K562 (cell line): ENCODE data around the gene APBB2. TPM values are rescaled to one million over a fixed set of nuclear protein-coding genes. Genes with fewer than 3 reads are reported as not detected.

Experiments used
- ATAC-seq: fragments of 200-7000 bp; cut with Tn5 transposase; 3 replicates; pipeline ENCODE4 v1.9.1; 2020; ENCODE audit warnings: moderate library complexity
- BruUV-seq: library from RNA; stranded (reverse); fragments of 400-500 nt; replicated peaks from 2 replicates; lab custom pipeline; 2021; lab: Mats Ljungman, UMichigan
- CTCF ChIA-PET: fragments of 300-600 bp; formaldehyde crosslinking; extraction: SDS; loops from one replicate; lab custom pipeline; 2021; ENCODE audit warnings: low intra/inter-chr PET ratio; lab: Yijun Ruan, JAX
- POLR2A ChIA-PET: fragments of 300-600, 350-650 bp; sonication (Branson Sonifier 250); formaldehyde crosslinking; extraction: SDS; loops from one replicate; lab custom pipeline; 2021; ENCODE audit warnings: antibody characterized with exemption, inconsistent platforms; lab: Yijun Ruan, JAX
- DNase-seq, 4 experiments: peaks; one replicate each; pipeline versions ENCODE4 v3.0.0 to v3.0.0-alpha.2; 2011 to 2018; ENCODE audit warnings: low spot score in 3 of 4, mixed read lengths in 3 of 4; ENCODE audit errors: extremely low read depth in 1 of 4
- FAIRE-seq: peaks from 2 replicates; lab custom pipeline; 2011; peaks lifted over from hg19 to GRCh38; lab: Jason Lieb, UNC
- H2AFZ ChIP-seq: 2 replicates; pipeline ENCODE4 v1.6.0; 2011; ENCODE audit warnings: low read depth, low read length, control low read depth, inconsistent platforms
- H3K27ac ChIP-seq: fragments of 200-600 bp; 3 replicates; pipeline ENCODE4 v1.8.0; 2011; ENCODE audit warnings: low read depth, mild to moderate bottlenecking, control low read depth, inconsistent platforms, low read length, moderate library complexity, mixed read lengths; ENCODE audit errors: extremely low read depth
- H3K27me3 ChIP-seq, 2 experiments: fragments of 300-600 bp in 1 of 2; 2 replicates in 1 of 2; 3 replicates in 1 of 2; pipeline versions ENCODE4 v1.6.0 to v1.8.0; 2011; ENCODE audit warnings: inconsistent platforms in 2 of 2, low read length in 2 of 2, mild to moderate bottlenecking in 1 of 2, mixed read lengths in 1 of 2, moderate library complexity in 1 of 2; ENCODE audit not compliant: control insufficient read depth in 2 of 2, insufficient read depth in 2 of 2
- H3K36me3 ChIP-seq: fragments of 300-600 bp; 3 replicates; pipeline ENCODE4 v1.8.0; 2011; ENCODE audit warnings: mild to moderate bottlenecking, low read length, inconsistent platforms; ENCODE audit not compliant: control insufficient read depth, insufficient read depth
- H3K4me1 ChIP-seq, 2 experiments: fragments of 200-600 bp in 1 of 2; replicated peaks in 1 of 2; 2 replicates in 1 of 2; 3 replicates in 1 of 2; pipeline versions ENCODE4 v1.5.1 to v1.8.0; 2011; ENCODE audit warnings: inconsistent platforms in 2 of 2, low read length in 2 of 2, mild to moderate bottlenecking in 1 of 2, mixed read lengths in 1 of 2, moderate library complexity in 1 of 2; ENCODE audit not compliant: control insufficient read depth in 2 of 2, insufficient read depth in 2 of 2
- H3K4me2 ChIP-seq: 2 replicates; pipeline ENCODE4 v1.6.1; 2011; ENCODE audit warnings: low read length, control low read depth, inconsistent platforms, mixed read lengths; ENCODE audit not compliant: insufficient read depth
- H3K4me3 ChIP-seq: fragments of 200-600 bp; sonication (generic), shearing (Covaris generic); 2 replicates; pipeline ENCODE4 v1.5.1; 2016; ENCODE audit warnings: control low read depth, inconsistent platforms
- H3K79me2 ChIP-seq: fragments of 200-600 bp; 3 replicates; pipeline ENCODE4 v1.8.0; 2011; ENCODE audit warnings: low read length, inconsistent platforms; ENCODE audit not compliant: control insufficient read depth, insufficient read depth
- H3K9ac ChIP-seq, 2 experiments: 2 replicates each; pipeline versions ENCODE4 v1.6.0 to v1.6.1; 2011; ENCODE audit warnings: low read depth in 2 of 2, low read length in 2 of 2, control low read depth in 1 of 2, inconsistent platforms in 1 of 2, mild to moderate bottlenecking in 1 of 2, mixed read lengths in 1 of 2; ENCODE audit not compliant: insufficient read depth in 1 of 2
- H3K9me1 ChIP-seq: one replicate; pipeline ENCODE4 v1.6.0; 2011; ENCODE audit warnings: inconsistent platforms, mild to moderate bottlenecking, low read length, moderate library complexity; ENCODE audit not compliant: control insufficient read depth, insufficient read depth
- H3K9me3 ChIP-seq: replicated peaks from 2 replicates; pipeline ENCODE4 v1.5.1; 2011; ENCODE audit warnings: low read depth, low read length, inconsistent platforms; ENCODE audit not compliant: control insufficient read depth, insufficient read depth
- H4K20me1 ChIP-seq: replicated peaks from 2 replicates; pipeline ENCODE4 v1.6.1; 2011; ENCODE audit warnings: low read length, inconsistent platforms, mixed read lengths; ENCODE audit not compliant: control insufficient read depth, insufficient read depth
- CUX1 ChIP-seq: fragments of 200-800 bp; sonication (Bioruptor generic); IDR thresholded peaks from 2 replicates; pipeline ENCODE4 v1.6.1; 2016; ENCODE audit warnings: missing genetic modification characterization, missing compliant biosample characterization
- ELK3 ChIP-seq: fragments of 450-650 bp; formaldehyde crosslinking; IDR thresholded peaks from 2 replicates; pipeline ENCODE4 v1.4.0; 2020; ENCODE audit warnings: mild to moderate bottlenecking
- MXI1 ChIP-seq: IDR thresholded peaks from 2 replicates; pipeline ENCODE4 v1.6.1; 2011; ENCODE audit warnings: low read depth, mild to moderate bottlenecking, improper control_type of control experiment, low read length
- POLR3G ChIP-seq: IDR thresholded peaks from 2 replicates; pipeline ENCODE4 v1.6.1; 2011; ENCODE audit not compliant: insufficient read length, insufficient replicate concordance; ENCODE audit errors: extremely low read depth
- POU5F1 ChIP-seq: fragments of 150-350 bp; IDR thresholded peaks from 2 replicates; pipeline ENCODE4 v1.6.1; 2014; ENCODE audit warnings: borderline replicate concordance, low read length, low read depth, mild to moderate bottlenecking; ENCODE audit not compliant: partially characterized antibody
- ZBTB5 ChIP-seq: fragments of 450-650 bp; IDR thresholded peaks from 2 replicates; pipeline ENCODE4 v1.6.1; 2017; ENCODE audit warnings: antibody characterized with exemption
- ZNF583 ChIP-seq: fragments of 250-450 bp; sonication (Bioruptor Pico); IDR thresholded peaks from 2 replicates; pipeline ENCODE4 v1.4.0; 2020
- ZNF696 ChIP-seq: fragments of 250-450 bp; sonication (Bioruptor Pico); conservative IDR thresholded peaks from 2 replicates; pipeline ENCODE4 v1.4.0; 2020; ENCODE audit warnings: mild to moderate bottlenecking, moderate library complexity
- ZNF76 ChIP-seq: fragments of 250-450 bp; sonication (Bioruptor Pico); IDR thresholded peaks from 2 replicates; pipeline ENCODE4 v1.4.0; 2020; ENCODE audit warnings: mild to moderate bottlenecking, moderate library complexity, borderline replicate concordance
- WGBS: fragments of 100-300 bp; shearing (Covaris generic); methylation state at CpG from one replicate; pipeline ENCODE4 v1.1.6; 2016; ENCODE audit warnings: low coverage, mixed read lengths; ENCODE audit not compliant: insufficient coverage; ENCODE audit errors: missing lambda C conversion rate; 5-methylcytosine and 5-hydroxymethylcytosine counted together
- in situ Hi-C: fragments of 300-500 bp; cut with MboI; formaldehyde crosslinking; loops from 4 replicates; pipeline ENCODE4 v1.15.0; 2018; ENCODE audit warnings: inconsistent platforms, mixed read lengths
- intact Hi-C: fragments of 100-400 bp; cut with micrococcal nuclease; formaldehyde crosslinking; loops from 2 replicates; pipeline ENCODE4 v1.14.2; 2022
- polyA plus RNA-seq, 8 experiments: library from polyadenylated mRNA; depleted of rRNA in 4 of 8; stranded (reverse) in 5 of 8; unstranded in 3 of 8; fragments of >200 nt; fragmentation: Nextera tagmentation in 2 of 8; fragmentation: Illumina TruSeq in 1 of 8; extraction: Ambion mirVana in 2 of 8; extraction: Trizol in 1 of 8; gene quantifications; 2 replicates each; pipeline versions ENCODE4 v1.2.1 to v1.2.3, GENCODE V29; 2011 to 2014; ENCODE audit warnings: inconsistent platforms in 1 of 8, missing spikeins in 1 of 8
- total RNA-seq, 7 experiments: library from RNA; depleted of rRNA in 6 of 7; stranded (reverse); fragments of >200 nt in 6 of 7; fragmentation: Illumina TruSeq in 2 of 7; extraction: Trizol in 2 of 7; gene quantifications; 2 replicates each; pipeline versions ENCODE4 v1.2.1 to v1.2.3, GENCODE V29; 2011 to 2021; ENCODE audit warnings: low replicate concordance in 1 of 7
- TF ChIP-seq, protein P1 (sequence below): sonication (generic); formaldehyde crosslinking; IDR thresholded peaks from 2 replicates; pipeline ENCODE4 v1.8.0; 2022; ENCODE audit warnings: mild to moderate bottlenecking, missing genetic modification reagents
- TF ChIP-seq, protein P2 (sequence below): sonication (generic); formaldehyde crosslinking; IDR thresholded peaks from 2 replicates; pipeline ENCODE4 v1.9.0; 2022; ENCODE audit warnings: mild to moderate bottlenecking, missing genetic modification reagents

APBB2 gene
- total and polyA plus RNA-seq, 9 of the 15 experiments (the other 6 are each of a cell fraction or from before 2014, with no cell fraction given) = 0.08 to 2.1 (median 1.4) TPM

DNA sequence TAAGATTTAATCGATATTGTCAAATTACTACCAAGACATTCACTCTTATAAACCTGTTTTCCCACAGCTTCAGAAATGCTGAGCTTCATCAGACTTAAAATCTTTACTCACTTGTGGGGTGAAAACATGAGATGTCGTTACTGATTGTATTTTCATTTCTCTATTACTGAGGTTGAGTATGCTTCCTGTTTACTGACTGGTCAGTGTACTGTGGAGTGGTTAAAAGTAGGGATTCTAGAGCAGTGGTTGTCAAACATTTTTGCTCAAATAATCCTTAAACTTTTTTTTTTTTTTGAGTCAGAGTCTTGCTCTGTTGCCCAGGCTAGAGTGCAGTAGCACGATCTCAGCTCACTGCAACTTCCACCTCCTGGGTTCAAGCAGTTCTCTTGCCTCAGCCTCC lies 414.3 kb downstream of the APBB2 start:
- FAIRE-seq = no peak
- H3K36me3 ChIP-seq = no peaks in the 10 kb centered on the region
- no peak for ATAC-seq
- H3K4me2 ChIP-seq = no peak overlapping the region
- no peaks in the 10 kb centered on the region for H4K20me1 ChIP-seq
- no TSS peak for BruUV-seq
- WGBS = 0% methylated on average over 3 of the region's 3 CpGs
- no peaks in the 10 kb centered on the region for H3K9me3 ChIP-seq
- no peaks in the 10 kb centered on the region for H3K9me1 ChIP-seq
- H3K4me3 ChIP-seq = no peak overlapping the region
- no peak for DNase-seq
- TF ChIP-seq, protein P1, sequence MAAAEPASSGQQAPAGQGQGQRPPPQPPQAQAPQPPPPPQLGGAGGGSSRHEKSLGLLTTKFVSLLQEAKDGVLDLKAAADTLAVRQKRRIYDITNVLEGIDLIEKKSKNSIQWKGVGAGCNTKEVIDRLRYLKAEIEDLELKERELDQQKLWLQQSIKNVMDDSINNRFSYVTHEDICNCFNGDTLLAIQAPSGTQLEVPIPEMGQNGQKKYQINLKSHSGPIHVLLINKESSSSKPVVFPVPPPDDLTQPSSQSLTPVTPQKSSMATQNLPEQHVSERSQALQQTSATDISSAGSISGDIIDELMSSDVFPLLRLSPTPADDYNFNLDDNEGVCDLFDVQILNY (CRISPR knock-in tag) = no peak
- no peak for TF ChIP-seq ZBTB5
- no peak for TF ChIP-seq MXI1
- TF ChIP-seq, protein P2, sequence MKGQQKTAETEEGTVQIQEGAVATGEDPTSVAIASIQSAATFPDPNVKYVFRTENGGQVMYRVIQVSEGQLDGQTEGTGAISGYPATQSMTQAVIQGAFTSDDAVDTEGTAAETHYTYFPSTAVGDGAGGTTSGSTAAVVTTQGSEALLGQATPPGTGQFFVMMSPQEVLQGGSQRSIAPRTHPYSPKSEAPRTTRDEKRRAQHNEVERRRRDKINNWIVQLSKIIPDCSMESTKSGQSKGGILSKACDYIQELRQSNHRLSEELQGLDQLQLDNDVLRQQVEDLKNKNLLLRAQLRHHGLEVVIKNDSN (CRISPR knock-in tag) = no peak
- TF ChIP-seq CUX1 (CRISPR knock-in tag) = no peak
- no peak for TF ChIP-seq ZNF696
- no peak for TF ChIP-seq POLR3G
- TF ChIP-seq ZNF76 = no peak
- no peak for TF ChIP-seq POU5F1
- TF ChIP-seq ELK3 = no peak
- no peak for TF ChIP-seq ZNF583 (CRISPR knock-in tag)
- in situ Hi-C loops (no loop called here), intact Hi-C loops (no loop called here)
- CTCF ChIA-PET = no interaction called here
- H3K4me1 ChIP-seq = no peaks in the 10 kb centered on the region
- POLR2A ChIA-PET = interaction anchor here (0.5 to 0.7 kb wide), 2 partner anchors 8 to 436 kb away, joined by 3 read pairs; no protein-coding TSS in a partner anchor
- H3K27me3 ChIP-seq = no peaks in the 10 kb centered on the region
- no peak overlapping the region for H3K27ac ChIP-seq
- H3K79me2 ChIP-seq = no peaks in the 10 kb centered on the region
- no peak overlapping the region for H2AFZ ChIP-seq
- no peak overlapping the region for H3K9ac ChIP-seq
